Nephron progenitor cell (in vitro differentiated cells): ENCODE results near the gene SH3BGRL3.
"Not testable (repeated sequence)": the region's sequence is repeated elsewhere in the genome, so short reads cannot be mapped to it uniquely, and the experiment has no call there.

Experiments used
- DNase-seq: peaks from one replicate; pipeline ENCODE4 v3.0.0; 2021
- H3K27ac Mint-ChIP-seq: 2 replicates; pipeline ENCODE4 v1.8.0; 2021; ENCODE audit warnings: mild to moderate bottlenecking, moderate library complexity, mixed read lengths
- H3K27me3 Mint-ChIP-seq: 2 replicates; pipeline ENCODE4 v1.8.0; 2021; ENCODE audit warnings: mild to moderate bottlenecking, low read depth, mixed read lengths; ENCODE audit not compliant: poor library complexity
- H3K36me3 Mint-ChIP-seq: 2 replicates; pipeline ENCODE4 v1.8.0; 2021; ENCODE audit warnings: low read depth, mixed read lengths
- H3K4me1 Mint-ChIP-seq: 2 replicates; pipeline ENCODE4 v1.8.0; 2021; ENCODE audit warnings: mixed read lengths
- H3K4me3 Mint-ChIP-seq: 2 replicates; pipeline ENCODE4 v1.8.0; 2021; ENCODE audit warnings: mild to moderate bottlenecking, moderate library complexity, mixed read lengths
- H3K9me3 Mint-ChIP-seq: 2 replicates; pipeline ENCODE4 v1.8.0; 2021; ENCODE audit warnings: mild to moderate bottlenecking, moderate library complexity, mixed read lengths
- CTCF ChIP-seq: fragments of 200-600 bp; sonication (generic); IDR thresholded peaks from 2 replicates; pipeline ENCODE4 v1.5.0; 2021; ENCODE audit warnings: antibody characterized with exemption

The SH3BGRL3 gene

DNA sequence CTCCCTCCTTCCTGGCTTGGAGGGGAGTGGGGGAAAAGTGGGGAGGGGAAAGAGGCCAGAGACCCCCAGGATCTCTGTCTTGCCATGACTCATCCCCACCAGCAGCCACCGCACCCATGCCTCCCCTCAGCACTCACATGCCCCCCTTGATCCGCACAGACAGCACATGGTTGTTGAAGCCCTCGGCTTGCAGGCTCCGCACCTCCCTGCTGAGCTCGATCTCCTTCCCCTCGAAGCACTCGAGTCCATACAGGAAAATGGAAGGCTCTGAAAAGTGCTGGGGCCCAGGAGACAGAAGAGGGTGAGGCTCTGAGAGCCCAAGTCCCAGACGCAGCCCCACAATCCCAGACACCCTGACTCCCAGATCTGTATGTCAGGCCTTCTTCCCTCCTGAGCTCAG lies 48.7 kb downstream of the SH3BGRL3 start:
- H3K27me3 Mint-ChIP-seq = peaks cover 5% of the 10 kb centered on the region
- H3K4me3 Mint-ChIP-seq = no peak overlapping the region
- H3K9me3 Mint-ChIP-seq = no peaks in the 10 kb centered on the region
- no peaks in the 10 kb centered on the region for H3K4me1 Mint-ChIP-seq
- TF ChIP-seq CTCF = no peak
- no peak overlapping the region for H3K27ac Mint-ChIP-seq
- H3K36me3 Mint-ChIP-seq = no peaks in the 10 kb centered on the region
- no peak for DNase-seq

- H3K27ac Mint-ChIP-seq, DNase-seq, H3K4me1 Mint-ChIP-seq, H3K36me3 Mint-ChIP-seq, H3K4me3 Mint-ChIP-seq, H3K9me3 Mint-ChIP-seq, H3K27me3 Mint-ChIP-seq: not testable (repeated sequence)
Measured at GRCh38 chr1:26329380-26329779, 49.5 kb downstream of the SH3BGRL3 start.

DNA sequence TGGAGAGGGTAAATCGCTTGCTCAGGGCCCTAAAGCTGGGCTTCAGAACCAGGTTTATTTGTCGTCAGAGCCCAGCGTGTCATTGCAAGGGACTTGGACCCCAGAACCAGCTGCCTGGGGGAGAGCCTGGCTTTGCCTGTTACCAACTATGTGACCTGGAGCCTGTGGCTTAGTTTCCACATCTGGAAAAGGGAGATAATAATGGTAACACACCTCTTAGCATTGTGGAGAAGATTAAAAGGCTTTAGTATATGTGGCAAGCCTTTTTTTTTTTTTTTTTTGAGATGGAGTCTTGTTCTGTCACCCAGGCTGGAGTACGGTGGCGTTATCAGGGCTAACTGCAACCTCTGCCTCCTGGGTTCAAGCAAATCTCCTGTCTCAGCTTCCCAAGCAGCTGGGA lies 50.4 kb downstream of the SH3BGRL3 start:
- Mint-ChIP-seq H3K27ac (no peak overlapping the region), H3K4me1 (peaks cover 6% of the 10 kb centered on the region), H3K9me3 (no peaks in the 10 kb centered on the region), H3K4me3 (no peak overlapping the region), H3K36me3 (no peaks in the 10 kb centered on the region), H3K27me3 (peaks cover 16% of the 10 kb centered on the region)
- no peak for DNase-seq
- no peak for TF ChIP-seq CTCF
